ENCODE measurements around the gene NUTM2F. TPM values are rescaled to one million over a fixed set of nuclear protein-coding genes. Genes with fewer than 3 reads are reported as not detected.

Gene NUTM2F
- polyA plus RNA-seq, 4 donors: 0.07 TPM; not detected in 3

Other genes starting within 250 kb of the NUTM2F start
- gene PTPDC1, start 244.2 kb downstream of the NUTM2F start, polyA plus RNA-seq (ENCODE audit: insufficient read length in 4 of 4): 10 to 100 TPM; 11.3 to 13.9 (median 11.8) TPM
- gene ZNF169, start 69.3 kb downstream of the NUTM2F start, polyA plus RNA-seq (ENCODE audit: insufficient read length in 4 of 4): 10 to 100 TPM in 1 of 4 donors, 1 to 10 TPM in 3; 4.9 to 12.7 (median 6.1) TPM
- gene PCAT7, start 226.4 kb upstream of the NUTM2F start, polyA plus RNA-seq (ENCODE audit: insufficient read length in 4 of 4): under 1 TPM; 0.14 to 0.49 (median 0.39) TPM

Data from left renal pelvis (tissue), 4 donors.